Measurements from ENCODE around the gene SEC63. TPM values are rescaled to one million over a fixed set of nuclear protein-coding genes. Genes with fewer than 3 reads are reported as not detected.

SEC63 gene
- total RNA-seq, 4 donors from 2014 or later, result 9.3 to 25.4 (median 16.2) TPM

DNA sequence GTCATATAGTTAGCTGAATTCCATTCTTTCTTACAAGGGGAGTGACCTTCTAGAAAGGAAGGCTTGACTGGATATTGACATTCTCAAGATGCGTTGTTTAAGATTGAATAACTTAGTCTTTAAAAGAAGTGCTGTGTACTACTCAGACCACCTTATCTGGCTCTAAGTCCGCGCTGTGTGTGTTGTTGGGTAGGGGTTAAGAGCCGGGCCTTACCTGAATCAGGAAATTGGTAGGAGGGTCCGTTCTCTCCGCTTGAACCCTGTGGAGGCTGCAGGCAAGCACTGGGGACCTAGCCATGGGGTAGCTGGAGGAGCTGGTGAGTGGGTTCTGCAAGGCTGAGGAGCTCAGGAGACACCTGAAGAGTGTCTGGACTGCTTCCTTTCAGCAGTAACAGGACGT is 124.9 kb downstream of the SEC63 start:
- intact Hi-C loops (cut with DNase I), result no loop called here
- Histone ChIP-seq H3K9me3 (no peaks in the 10 kb centered on the region), H3K27me3 (peaks cover 0 to 3% (median 0%) of the 10 kb centered on the region in 4 donors), H3K4me1 (no peaks in the 10 kb centered on the region), H3K27ac (no peak overlapping the region), H3K36me3 (no peaks in the 10 kb centered on the region), H3K4me3 (no peak overlapping the region)
- 73 to 100% methylated on average over 6 to 7 of the region's 7 CpGs for WGBS, 2 donors
- no peak for TF ChIP-seq POLR2A (IDR thresholded peaks at IDR 0.05)
- TF ChIP-seq, protein P1, sequence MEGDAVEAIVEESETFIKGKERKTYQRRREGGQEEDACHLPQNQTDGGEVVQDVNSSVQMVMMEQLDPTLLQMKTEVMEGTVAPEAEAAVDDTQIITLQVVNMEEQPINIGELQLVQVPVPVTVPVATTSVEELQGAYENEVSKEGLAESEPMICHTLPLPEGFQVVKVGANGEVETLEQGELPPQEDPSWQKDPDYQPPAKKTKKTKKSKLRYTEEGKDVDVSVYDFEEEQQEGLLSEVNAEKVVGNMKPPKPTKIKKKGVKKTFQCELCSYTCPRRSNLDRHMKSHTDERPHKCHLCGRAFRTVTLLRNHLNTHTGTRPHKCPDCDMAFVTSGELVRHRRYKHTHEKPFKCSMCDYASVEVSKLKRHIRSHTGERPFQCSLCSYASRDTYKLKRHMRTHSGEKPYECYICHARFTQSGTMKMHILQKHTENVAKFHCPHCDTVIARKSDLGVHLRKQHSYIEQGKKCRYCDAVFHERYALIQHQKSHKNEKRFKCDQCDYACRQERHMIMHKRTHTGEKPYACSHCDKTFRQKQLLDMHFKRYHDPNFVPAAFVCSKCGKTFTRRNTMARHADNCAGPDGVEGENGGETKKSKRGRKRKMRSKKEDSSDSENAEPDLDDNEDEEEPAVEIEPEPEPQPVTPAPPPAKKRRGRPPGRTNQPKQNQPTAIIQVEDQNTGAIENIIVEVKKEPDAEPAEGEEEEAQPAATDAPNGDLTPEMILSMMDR (IDR thresholded peaks at IDR 0.05), result no peak
- no peak for DNase-seq

DNA sequence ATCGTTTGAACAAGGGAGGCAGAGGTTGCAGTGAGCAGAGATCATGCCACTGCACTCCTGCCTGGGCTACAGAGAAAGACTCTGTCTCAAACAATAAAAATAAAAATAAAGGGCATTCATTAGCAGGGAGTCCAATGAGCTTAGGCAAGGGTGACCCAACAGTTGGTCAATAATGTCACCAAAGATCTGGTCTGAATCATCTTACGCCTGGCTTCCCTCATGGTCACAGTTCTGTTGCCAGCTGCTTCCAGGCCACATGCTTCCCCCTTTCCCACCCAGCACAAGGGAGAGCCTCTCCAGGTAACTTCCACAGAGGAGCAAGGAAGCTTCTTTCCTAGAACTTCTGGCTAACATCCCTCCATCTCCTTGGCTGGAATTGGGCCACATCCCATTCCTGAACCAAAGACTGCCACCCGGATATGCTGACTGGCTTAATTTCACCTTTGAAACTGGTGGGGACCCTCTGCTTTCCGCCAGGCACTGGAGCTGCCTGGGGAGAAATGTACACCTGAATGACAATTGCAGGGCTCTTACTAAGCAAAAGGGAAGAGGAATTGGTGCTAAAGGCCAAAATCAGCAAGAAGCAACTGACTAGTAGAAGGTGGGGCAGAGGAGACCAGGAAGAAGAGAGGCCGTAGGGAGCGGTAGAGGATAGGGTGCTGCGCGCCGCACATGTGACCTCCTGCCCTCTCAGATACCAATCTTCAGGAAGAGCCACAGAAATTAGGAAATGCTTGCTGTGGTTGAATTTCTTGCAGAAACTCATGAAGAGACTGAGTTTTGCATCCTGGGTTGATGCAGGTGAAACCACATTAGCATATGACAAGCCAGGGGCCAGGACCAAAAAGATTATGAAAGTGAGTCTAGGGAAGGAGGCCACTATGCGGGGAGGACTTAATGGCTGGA is 125.6 kb downstream of the SEC63 start:
- Histone ChIP-seq H3K9me3 (no peaks in the 10 kb centered on the region), H3K36me3 (no peaks in the 10 kb centered on the region), H3K4me1 (no peaks in the 10 kb centered on the region), H3K27ac (no peak overlapping the region), H3K4me3 (no peak overlapping the region), H3K27me3 (no peaks in the 10 kb centered on the region)
- no peak for DNase-seq
- WGBS, 2 donors, result 70 to 88% methylated on average over 8 to 10 of the region's 10 CpGs
- intact Hi-C loops (cut with DNase I), result no loop called here
- TF ChIP-seq, protein P1 (IDR thresholded peaks at IDR 0.05), result no peak
- TF ChIP-seq POLR2A (IDR thresholded peaks at IDR 0.05), result no peak

DNA sequence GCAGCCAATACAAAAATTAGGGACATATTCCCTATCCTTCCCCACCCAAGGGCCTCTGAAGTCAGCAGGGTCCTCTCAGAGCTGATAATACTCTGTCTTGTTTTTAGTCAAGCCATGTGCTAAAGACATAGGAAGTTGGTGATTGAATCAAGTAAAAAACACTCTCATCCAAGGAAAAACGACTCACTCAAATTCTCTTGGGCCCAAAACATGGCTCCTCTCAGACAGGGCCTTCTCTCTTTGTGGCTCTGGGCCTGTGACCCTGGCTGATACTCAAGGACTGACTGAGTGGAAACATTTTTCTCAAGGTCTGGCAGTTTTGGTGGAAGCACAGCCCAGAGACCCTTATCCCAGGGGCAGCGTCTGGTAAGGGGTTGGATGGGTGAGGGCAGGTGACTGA is 127.9 kb downstream of the SEC63 start:
- TF ChIP-seq POLR2A (IDR thresholded peaks at IDR 0.05), result no peak
- TF ChIP-seq, protein P1 (IDR thresholded peaks at IDR 0.05), result no peak
- Histone ChIP-seq H3K4me1 (no peaks in the 10 kb centered on the region), H3K27me3 (peaks cover 0 to 6% (median 0%) of the 10 kb centered on the region in 4 donors), H3K36me3 (no peaks in the 10 kb centered on the region), H3K27ac (no peak overlapping the region), H3K4me3 (no peak overlapping the region), H3K9me3 (no peaks in the 10 kb centered on the region)
- intact Hi-C loops (cut with DNase I), result no loop called here
- DNase-seq, result no peak
- WGBS, 2 donors, result 63 to 71% methylated on average over 2 of the region's 2 CpGs

DNA sequence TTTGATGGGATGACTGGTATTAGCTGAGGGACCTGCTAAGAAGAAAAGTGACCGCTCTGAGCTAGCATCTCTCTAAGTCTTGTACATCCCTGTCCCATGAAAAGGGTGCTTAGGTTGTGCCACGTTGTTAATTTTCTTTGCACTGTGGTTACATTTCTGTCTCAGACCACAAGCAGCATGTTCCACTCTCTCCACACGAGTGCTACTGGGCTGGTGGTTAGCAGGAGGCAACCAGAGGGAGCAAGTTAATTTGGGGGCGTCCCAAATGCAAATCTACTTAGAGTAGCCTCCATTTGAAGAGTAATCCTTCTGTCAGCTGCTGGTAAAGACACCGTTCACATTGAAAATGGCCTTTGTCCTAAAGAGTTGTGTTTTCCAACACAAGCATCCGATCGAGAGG is 130.5 kb downstream of the SEC63 start:
- Histone ChIP-seq H3K27ac (no peak overlapping the region), H3K4me1 (no peaks in the 10 kb centered on the region)
- WGBS, 2 donors, result 73 to 74% methylated on average over 7 of the region's 7 CpGs

More for the DNA sequence above, 130.5 kb downstream of the SEC63 start:
- peaks cover 0 to 22% (median 2%) of the 10 kb centered on the region in 4 donors for H3K27me3 ChIP-seq
- no peaks in the 10 kb centered on the region for H3K36me3 ChIP-seq
- no peak overlapping the region for H3K4me3 ChIP-seq
- DNase-seq, result no peak
- no peaks in the 10 kb centered on the region for H3K9me3 ChIP-seq
- no peak for TF ChIP-seq POLR2A (IDR thresholded peaks at IDR 0.05)
- TF ChIP-seq, protein P1 (IDR thresholded peaks at IDR 0.05), result no peak
- intact Hi-C loops (cut with DNase I), result no loop called here

All from esophagus squamous epithelium (tissue), 5 donors.